Glutamatergic neuron (in vitro differentiated cells): Measurements from ENCODE around the gene IGFN1. TPM values are rescaled to one million over a fixed set of nuclear protein-coding genes. Genes with fewer than 3 reads are reported as not detected.

Experiments
- DNase-seq: peaks from one replicate; pipeline ENCODE4 v3.0.0; 2022
- H3K27ac Mint-ChIP-seq: one replicate; pipeline ENCODE4 v1.8.0; 2020; ENCODE audit warnings: mild to moderate bottlenecking, mixed read lengths, inconsistent platforms; ENCODE audit not compliant: unreplicated experiment
- H3K27me3 Mint-ChIP-seq: one replicate; pipeline ENCODE4 v1.8.0; 2020; ENCODE audit warnings: mild to moderate bottlenecking, moderate library complexity, mixed read lengths, inconsistent platforms; ENCODE audit not compliant: unreplicated experiment
- H3K36me3 Mint-ChIP-seq: one replicate; pipeline ENCODE4 v1.8.0; 2020; ENCODE audit warnings: mild to moderate bottlenecking, mixed read lengths, inconsistent platforms; ENCODE audit not compliant: unreplicated experiment
- H3K4me1 Mint-ChIP-seq: one replicate; pipeline ENCODE4 v1.8.0; 2020; ENCODE audit warnings: mild to moderate bottlenecking, low read depth, mixed read lengths, inconsistent platforms; ENCODE audit not compliant: unreplicated experiment
- H3K4me3 Mint-ChIP-seq: one replicate; pipeline ENCODE4 v1.8.0; 2020; ENCODE audit warnings: mild to moderate bottlenecking, mixed read lengths, inconsistent platforms; ENCODE audit not compliant: unreplicated experiment
- H3K9me3 Mint-ChIP-seq: one replicate; pipeline ENCODE4 v1.8.0; 2020; ENCODE audit warnings: mild to moderate bottlenecking, moderate library complexity, mixed read lengths, inconsistent platforms; ENCODE audit not compliant: unreplicated experiment
- total RNA-seq: library from RNA; stranded (reverse); fragmentation: NEBNext Ultra II Directional; extraction: Animal tissue kit (Norgen Biotek cat#: 25700); gene quantifications from one replicate; pipeline ENCODE4 v1.2.1, GENCODE V29; 2021; ENCODE audit not compliant: unreplicated experiment
- TF ChIP-seq, protein P1 (sequence below): fragments of 200-600 bp; sonication (generic); IDR thresholded peaks from one replicate; pipeline ENCODE4 v1.5.0; 2021; ENCODE audit not compliant: partially characterized antibody, unreplicated experiment

IGFN1 gene
- total RNA-seq, 1 donor from 2014 or later: 1.9 TPM

DNA sequence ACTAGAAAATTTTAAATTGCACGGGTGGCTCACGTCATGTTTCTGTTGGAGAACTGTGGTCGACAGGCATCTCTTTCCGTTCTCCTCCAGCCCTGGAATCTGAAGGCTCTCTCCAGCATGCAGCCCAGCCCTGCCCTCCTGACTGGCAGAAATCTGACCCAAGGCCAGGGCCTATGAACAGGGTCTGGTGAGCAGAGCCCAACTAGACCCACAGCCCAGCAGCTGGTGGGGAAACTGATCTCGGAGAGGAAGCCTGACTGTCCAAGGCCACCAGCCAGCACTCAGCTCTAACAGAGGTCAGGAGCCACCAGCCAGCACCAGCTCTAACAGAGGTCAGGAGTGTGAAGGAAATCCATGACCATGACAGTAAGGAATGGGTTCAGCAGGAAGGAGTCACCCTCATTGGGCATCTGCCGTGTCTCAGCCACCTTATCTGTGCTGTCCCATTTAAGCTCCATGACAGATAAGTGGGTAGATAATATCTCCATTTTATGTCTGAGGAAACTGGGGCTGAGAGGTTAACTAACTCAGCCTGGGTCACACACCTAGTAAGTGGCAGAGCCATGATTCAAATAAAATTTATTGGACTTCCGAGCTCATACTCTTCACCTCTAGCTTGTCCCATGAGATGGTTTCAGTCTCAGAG is 72.5 kb downstream of the IGFN1 start:
- Mint-ChIP-seq H3K4me1 (no peaks in the 10 kb centered on the region), H3K9me3 (peaks cover 2% of the 10 kb centered on the region), H3K27me3 (peaks cover 3% of the 10 kb centered on the region), H3K4me3 (no peak overlapping the region), H3K36me3 (no peaks in the 10 kb centered on the region), H3K27ac (no peak overlapping the region)
- TF ChIP-seq, protein P1, sequence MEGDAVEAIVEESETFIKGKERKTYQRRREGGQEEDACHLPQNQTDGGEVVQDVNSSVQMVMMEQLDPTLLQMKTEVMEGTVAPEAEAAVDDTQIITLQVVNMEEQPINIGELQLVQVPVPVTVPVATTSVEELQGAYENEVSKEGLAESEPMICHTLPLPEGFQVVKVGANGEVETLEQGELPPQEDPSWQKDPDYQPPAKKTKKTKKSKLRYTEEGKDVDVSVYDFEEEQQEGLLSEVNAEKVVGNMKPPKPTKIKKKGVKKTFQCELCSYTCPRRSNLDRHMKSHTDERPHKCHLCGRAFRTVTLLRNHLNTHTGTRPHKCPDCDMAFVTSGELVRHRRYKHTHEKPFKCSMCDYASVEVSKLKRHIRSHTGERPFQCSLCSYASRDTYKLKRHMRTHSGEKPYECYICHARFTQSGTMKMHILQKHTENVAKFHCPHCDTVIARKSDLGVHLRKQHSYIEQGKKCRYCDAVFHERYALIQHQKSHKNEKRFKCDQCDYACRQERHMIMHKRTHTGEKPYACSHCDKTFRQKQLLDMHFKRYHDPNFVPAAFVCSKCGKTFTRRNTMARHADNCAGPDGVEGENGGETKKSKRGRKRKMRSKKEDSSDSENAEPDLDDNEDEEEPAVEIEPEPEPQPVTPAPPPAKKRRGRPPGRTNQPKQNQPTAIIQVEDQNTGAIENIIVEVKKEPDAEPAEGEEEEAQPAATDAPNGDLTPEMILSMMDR: no peak
- no peak for DNase-seq

DNA sequence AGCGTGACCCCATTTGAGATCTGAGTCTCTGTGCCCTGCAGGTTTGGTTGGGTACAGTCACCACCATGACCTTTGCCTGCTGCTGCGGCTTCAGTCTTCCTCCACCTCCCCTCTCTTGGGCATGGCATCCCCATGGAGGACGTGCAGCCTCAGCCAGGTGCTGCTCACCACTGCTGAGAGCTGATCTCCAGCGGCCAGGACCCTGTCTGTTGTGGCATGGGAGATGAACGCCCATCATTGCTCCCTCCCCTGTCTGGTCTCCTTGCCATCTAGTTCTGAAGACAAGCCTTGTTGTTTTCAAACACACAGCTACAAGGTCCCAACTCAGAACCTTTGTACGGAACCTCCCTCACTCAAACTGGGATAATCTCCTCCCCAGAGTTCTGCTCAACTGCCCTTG is 73.4 kb downstream of the IGFN1 start:
- Mint-ChIP-seq H3K9me3 (peaks cover 2% of the 10 kb centered on the region), H3K36me3 (no peaks in the 10 kb centered on the region), H3K27ac (no peak overlapping the region), H3K4me1 (peaks cover 4% of the 10 kb centered on the region), H3K27me3 (peaks cover 5% of the 10 kb centered on the region), H3K4me3 (no peak overlapping the region)
- TF ChIP-seq, protein P1: no peak
- no peak for DNase-seq

DNA sequence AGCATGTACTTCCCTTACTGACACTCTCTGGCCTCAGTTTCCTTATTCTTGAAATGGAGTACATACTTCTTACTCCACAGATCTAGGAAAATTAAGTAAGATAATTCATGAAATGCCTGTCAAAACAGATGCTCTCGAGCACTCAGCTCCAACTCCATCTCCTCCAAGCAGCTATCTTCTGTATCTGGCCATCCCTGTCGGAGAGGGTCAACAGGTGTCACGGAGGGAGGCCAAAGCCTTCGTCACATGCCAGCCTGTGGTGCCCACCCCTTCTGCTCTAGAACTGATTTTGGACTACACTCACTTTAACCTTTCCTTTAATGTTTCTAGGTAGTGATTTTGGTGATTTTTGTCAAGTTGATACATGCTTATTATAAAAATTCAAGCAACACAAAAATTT is 73.9 kb downstream of the IGFN1 start:
- Mint-ChIP-seq H3K27me3 (peaks cover 5% of the 10 kb centered on the region), H3K4me3 (no peak overlapping the region), H3K36me3 (no peaks in the 10 kb centered on the region), H3K4me1 (peaks cover 4% of the 10 kb centered on the region), H3K9me3 (peaks cover 2% of the 10 kb centered on the region), H3K27ac (no peak overlapping the region)
- TF ChIP-seq, protein P1: no peak
- DNase-seq: no peak

DNA sequence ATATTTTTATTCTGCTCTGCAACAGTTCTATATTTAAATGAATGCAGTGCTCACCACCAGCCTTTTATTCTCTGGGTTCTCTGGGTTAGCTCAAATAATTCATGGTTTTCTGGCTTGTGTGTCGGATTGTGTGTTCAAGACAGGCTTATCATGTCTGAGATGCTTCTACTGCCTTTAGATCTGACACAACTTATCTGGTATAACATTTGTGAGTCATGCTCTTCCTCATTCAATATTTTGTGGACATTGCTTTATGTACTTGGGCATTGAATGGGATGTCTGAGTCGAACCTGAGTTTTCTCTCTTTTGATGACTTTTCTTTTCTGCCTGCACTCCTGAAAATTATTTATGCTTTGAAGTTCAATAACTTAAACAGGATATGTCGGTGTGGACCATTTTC is 75.1 kb downstream of the IGFN1 start:
- Mint-ChIP-seq H3K27me3 (peaks cover 2% of the 10 kb centered on the region), H3K36me3 (no peaks in the 10 kb centered on the region), H3K9me3 (peaks cover 2% of the 10 kb centered on the region), H3K4me3 (no peak overlapping the region), H3K27ac (no peak overlapping the region), H3K4me1 (peaks cover 4% of the 10 kb centered on the region)
- TF ChIP-seq, protein P1: no peak
- DNase-seq: no peak

DNA sequence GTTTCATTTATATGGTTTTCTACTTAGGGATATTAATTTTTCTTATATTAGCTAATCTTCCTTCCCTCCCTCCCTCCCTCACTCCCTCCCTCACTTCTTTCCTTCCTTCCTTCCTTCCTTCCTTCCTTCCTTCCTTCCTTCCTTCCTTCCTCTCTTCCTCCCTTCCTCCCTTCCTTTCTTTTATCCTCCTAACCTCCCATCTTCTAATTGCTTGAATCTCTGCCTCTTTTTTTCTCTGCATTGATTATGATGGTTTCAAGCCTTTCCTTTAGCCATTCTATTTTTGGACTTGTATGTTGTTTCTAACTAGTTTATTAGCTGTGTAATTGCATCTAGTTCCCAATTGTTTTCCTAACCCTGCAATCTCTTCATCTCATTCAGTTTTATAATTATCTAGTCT is 75.7 kb downstream of the IGFN1 start:
- peaks cover 4% of the 10 kb centered on the region for H3K4me1 Mint-ChIP-seq
- H3K4me3 Mint-ChIP-seq: no peak overlapping the region
- peaks cover 2% of the 10 kb centered on the region for H3K9me3 Mint-ChIP-seq
- H3K27ac Mint-ChIP-seq: no peak overlapping the region
- H3K27me3 Mint-ChIP-seq: peaks cover 2% of the 10 kb centered on the region
- DNase-seq: no peak
- H3K36me3 Mint-ChIP-seq: no peaks in the 10 kb centered on the region
- TF ChIP-seq, protein P1: no peak
